Measurements from ENCODE around the gene SLC25A48.

- TF ChIP-seq CTCF (conservative IDR thresholded peaks at IDR 0.05; ENCODE audit: low read length), result no peak
- no peak for TF ChIP-seq EZH2phosphoT487 (IDR thresholded peaks at IDR 0.05; ENCODE audit: borderline replicate concordance)
Observed at GRCh38 chr5:135901633-135902032, 67.2 kb downstream of the SLC25A48 start.
